Inferior parietal cortex (tissue), 1 donor: ENCODE data around the gene IMPDH1.

Source experiments
- DNase-seq: peaks from one replicate; pipeline ENCODE4 v3.0.0-alpha.2; 2016; ENCODE audit errors: extremely low spot score

The IMPDH1 gene

GRCh38 chr7:128405471-128406313, 4.1 kb downstream of the IMPDH1 start:
- DNase-seq = no peak

GRCh38 chr7:128404886-128405470, 4.8 kb downstream of the IMPDH1 start:
- DNase-seq = no peak

- no peak for DNase-seq
Measured at GRCh38 chr7:128404143-128404681, 5.6 kb downstream of the IMPDH1 start.

- no peak for DNase-seq
Measured at GRCh38 chr7:128403676-128404075, 6.1 kb downstream of the IMPDH1 start.

GRCh38 chr7:128402356-128402755, 7.4 kb downstream of the IMPDH1 start:
- DNase-seq = no peak

GRCh38 chr7:128400566-128400965, 9.2 kb downstream of the IMPDH1 start:
- DNase-seq = no peak

GRCh38 chr7:128399991-128400390, 9.8 kb downstream of the IMPDH1 start:
- no peak for DNase-seq

- DNase-seq = no peak
Measured at GRCh38 chr7:128398841-128399135, 11.0 kb downstream of the IMPDH1 start.

GRCh38 chr7:128398016-128398840, 11.6 kb downstream of the IMPDH1 start:
- DNase-seq = peak; percentile 74

- DNase-seq = no peak
Measured at GRCh38 chr7:128396357-128396756, 13.4 kb downstream of the IMPDH1 start.

- DNase-seq = no peak
Measured at GRCh38 chr7:128395748-128396147, 14.0 kb downstream of the IMPDH1 start.

- DNase-seq = no peak
Measured at GRCh38 chr7:128394904-128395496, 14.8 kb downstream of the IMPDH1 start.

- no peak for DNase-seq
Measured at GRCh38 chr7:128393526-128394330, 16.1 kb downstream of the IMPDH1 start.

GRCh38 chr7:128392446-128393327, 17.1 kb downstream of the IMPDH1 start:
- no peak for DNase-seq

GRCh38 chr7:128391805-128392204, 18.0 kb downstream of the IMPDH1 start:
- no peak for DNase-seq

GRCh38 chr7:128390871-128391565, 18.8 kb downstream of the IMPDH1 start:
- DNase-seq = no peak

- no peak for DNase-seq
Measured at GRCh38 chr7:128389618-128390329, 20.0 kb downstream of the IMPDH1 start.

GRCh38 chr7:128389085-128389617, 20.6 kb downstream of the IMPDH1 start:
- no peak for DNase-seq

GRCh38 chr7:128388145-128388485, 21.7 kb downstream of the IMPDH1 start:
- no peak for DNase-seq
